Activated T-helper 1 cell treated with Interleukin-2 at 50 U/mL for 16 hours (primary cell): ENCODE measurements around the gene CST8.

Experiments used
- DNase-seq: peaks from one replicate; pipeline ENCODE4 v3.0.0-alpha.2; 2020; ENCODE audit warnings: low read depth

The CST8 gene

DNA sequence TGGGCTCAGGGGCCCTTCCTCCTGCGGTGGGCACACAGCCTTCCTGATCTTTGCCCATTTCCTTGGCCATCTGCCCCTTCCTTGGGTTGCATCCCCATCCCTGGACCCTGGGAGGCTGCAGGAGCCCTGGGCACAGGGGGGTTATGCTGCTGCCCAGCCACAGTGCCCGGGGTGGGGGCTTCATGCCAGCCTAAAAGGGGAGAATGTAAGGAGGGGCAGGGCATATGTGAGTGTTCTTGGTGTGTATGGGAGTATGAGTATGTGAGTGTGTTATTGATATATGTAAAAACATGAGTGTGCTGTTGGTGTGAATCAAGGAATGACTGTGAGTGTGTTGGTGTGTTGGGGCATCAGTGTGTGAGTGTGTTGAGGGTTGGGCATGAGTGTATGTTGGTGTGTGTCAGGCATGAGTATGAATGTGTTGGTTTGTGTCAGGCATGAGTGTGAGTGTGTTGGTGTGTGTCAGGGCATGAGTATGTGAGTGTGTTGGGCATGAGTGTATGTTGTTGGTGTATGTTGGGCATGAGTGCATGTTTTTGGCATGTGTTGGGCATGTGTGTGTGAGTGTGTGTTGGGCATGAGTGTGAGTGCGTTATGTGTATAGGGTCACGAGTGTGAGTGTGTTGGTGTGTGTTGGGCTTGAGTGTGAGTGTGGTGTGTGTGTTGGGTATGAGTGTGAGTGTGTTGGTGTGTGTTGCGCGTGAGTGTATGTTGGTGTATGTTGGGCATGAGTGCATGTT is 14.7 kb upstream of the CST8 start:
- DNase-seq, result no peak

- DNase-seq, result no peak
Observed at GRCh38 chr20:23477223-23477622, 13.7 kb upstream of the CST8 start.

DNA sequence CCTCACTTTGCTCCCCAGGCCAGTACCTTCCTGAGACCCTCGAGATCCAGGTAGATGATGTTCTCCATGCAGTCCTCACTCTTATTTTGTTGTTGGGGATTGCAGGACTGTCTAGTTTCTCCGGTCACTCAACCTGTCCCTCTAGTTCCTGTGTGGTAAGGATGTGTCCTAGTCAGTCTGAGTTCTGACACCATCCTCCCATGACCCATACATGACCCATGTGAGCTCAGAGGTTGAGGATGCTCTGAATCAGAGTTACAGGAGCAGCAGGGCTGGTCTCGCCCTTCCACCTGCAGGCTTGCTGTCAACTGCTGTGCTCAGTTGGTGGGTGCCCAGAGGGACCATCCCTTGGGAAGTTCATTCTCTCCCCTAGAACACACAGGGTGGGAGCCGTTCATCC is 11.9 kb upstream of the CST8 start:
- no peak for DNase-seq

GRCh38 chr20:23482138-23482537 is 8.8 kb upstream of the CST8 start:
- no peak for DNase-seq

- no peak for DNase-seq
Observed at GRCh38 chr20:23484081-23484480, 6.8 kb upstream of the CST8 start.

DNA sequence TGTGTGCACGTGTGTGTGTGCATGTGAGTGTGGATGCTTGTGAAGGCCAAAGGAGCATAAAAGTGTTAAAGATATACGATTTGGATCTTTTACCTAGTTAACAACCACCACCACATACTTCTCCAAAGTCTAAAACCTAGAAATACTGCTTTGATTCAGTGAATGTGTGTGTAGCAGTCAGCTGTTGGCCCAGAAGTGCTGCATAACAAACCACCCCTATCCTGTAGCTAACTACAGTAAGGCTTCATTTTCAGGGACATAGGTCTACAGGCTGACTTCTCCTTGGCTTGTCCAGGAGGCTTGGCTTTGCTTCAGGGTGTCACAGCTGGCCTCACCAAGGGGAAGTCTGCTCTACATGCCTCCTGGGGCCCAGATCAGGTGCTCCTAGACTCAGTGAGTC is 2.4 kb upstream of the CST8 start:
- no peak for DNase-seq

DNA sequence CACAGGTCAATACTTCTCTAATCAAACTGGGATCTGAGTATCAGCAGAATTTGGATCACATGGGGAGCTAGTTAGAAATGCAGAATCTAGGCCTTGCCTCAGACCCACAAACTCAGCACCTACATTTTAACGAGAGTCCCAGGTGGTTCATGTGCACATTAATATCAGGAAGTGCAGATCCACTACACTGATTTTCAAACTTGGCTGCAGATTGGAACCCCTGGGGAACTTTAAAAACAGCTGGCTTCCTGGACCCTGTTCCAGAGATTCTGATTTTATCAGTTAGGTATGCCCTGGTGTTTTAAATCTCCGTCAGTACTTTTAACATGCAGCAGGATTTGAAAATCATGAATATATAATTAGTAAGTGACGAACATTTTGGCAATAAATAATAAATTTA is 1.9 kb upstream of the CST8 start:
- DNase-seq, result no peak

GRCh38 chr20:23492292-23492691 is 1.4 kb downstream of the CST8 start:
- DNase-seq, result no peak

DNA sequence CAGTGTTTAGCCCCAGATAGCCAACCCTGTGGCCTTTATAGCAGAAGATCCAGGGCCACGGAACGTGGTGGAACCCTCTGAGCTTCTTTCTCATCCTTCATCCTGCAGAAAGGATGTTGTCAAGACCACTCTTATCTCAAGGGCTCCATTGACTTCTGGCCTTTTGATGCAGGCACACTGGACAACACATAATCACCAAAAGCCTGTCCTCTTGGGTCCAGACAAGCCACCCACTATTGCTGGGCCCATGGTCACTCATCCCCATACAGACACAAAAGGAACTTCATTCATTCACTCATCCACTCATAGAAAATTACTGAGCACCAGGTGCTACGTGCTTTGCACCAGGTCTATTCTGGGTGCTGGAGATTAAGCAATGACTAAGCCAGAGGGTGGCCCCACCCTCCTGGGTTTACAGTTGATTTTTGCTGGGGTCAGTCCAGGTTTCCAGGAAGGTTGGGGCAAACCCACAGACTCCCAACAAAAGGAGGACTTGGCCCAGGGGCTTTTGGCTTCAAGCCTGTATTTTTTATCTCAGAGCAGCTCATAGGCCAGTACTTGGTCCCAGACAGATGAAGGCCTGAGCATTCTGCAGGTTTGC is 2.4 kb downstream of the CST8 start:
- no peak for DNase-seq

- DNase-seq, result no peak
Observed at GRCh38 chr20:23497536-23497935, 6.6 kb downstream of the CST8 start.

GRCh38 chr20:23501926-23502325 is 11.0 kb downstream of the CST8 start:
- no peak for DNase-seq

- no peak for DNase-seq
Observed at GRCh38 chr20:23503649-23504048, 12.7 kb downstream of the CST8 start.

GRCh38 chr20:23507346-23507745 is 16.4 kb downstream of the CST8 start:
- no peak for DNase-seq

DNA sequence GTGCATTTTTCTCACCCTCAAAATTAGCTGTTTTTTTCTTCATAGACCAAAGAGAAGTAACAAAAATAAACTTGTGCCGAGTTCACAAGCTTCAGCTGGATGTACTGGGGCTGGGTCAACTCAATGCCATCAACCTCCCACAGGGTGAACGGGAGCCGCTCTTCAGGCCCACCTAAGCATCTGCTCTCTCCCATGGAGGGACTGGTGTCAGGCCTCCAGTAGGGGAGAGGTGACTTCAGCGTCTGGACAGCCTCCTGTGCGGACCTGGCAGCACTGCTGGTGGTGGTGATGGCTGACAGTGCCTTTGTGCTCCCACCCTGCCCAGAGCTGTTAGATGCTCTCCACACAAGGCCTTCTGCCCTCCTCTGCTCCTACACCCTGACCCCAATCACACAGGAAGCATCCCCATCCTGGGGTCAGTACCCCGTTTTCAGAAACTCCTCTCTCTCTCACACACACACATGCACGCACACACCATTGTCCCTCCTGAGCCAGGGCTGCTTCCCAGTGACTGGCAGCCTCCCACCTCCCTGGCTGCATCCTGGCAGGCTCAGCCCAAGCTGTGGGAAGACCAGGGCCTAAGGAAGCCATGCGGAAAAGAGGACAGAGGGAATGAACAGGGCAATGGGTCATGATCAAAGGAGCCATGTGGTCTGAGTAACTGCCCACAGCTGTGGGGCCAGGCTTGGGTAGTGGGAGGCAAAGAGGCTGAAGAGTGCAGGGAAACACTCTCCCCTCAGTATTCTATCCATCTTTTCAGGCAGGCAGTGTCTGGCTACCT is 17.7 kb downstream of the CST8 start:
- DNase-seq, result no peak

DNA sequence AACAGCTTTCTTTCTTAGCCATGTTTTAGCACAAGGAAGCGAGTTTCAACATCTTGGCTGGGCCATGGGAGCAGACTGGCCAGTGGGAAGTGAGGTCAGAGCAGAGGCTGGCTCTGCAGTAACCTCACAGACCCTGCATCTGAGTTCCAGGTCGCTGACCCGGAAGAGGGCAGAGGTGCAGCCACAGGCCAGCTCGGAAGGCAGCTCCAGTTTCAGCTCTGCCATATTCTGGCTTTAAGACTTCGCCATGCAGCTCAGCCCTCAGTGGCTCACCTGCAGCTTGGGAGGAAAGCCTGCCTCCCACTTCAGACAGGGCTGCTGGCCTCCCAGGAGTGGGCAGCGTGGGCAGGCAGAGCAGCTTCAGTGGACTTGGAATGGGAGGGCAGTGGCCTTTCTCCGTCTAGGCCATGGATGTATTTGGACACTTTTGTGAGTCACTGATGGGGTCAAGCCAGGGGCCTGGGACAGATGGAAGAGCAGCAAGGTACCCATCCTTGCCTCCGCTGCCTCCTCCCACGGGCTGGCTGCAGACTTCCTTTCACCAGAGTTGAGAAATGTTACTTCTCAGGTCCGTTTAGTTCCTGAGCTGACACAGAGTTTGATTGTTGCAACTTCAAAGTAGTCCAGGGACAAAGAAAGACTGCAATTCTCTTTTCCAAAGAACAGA is 18.5 kb downstream of the CST8 start:
- DNase-seq, result no peak

DNA sequence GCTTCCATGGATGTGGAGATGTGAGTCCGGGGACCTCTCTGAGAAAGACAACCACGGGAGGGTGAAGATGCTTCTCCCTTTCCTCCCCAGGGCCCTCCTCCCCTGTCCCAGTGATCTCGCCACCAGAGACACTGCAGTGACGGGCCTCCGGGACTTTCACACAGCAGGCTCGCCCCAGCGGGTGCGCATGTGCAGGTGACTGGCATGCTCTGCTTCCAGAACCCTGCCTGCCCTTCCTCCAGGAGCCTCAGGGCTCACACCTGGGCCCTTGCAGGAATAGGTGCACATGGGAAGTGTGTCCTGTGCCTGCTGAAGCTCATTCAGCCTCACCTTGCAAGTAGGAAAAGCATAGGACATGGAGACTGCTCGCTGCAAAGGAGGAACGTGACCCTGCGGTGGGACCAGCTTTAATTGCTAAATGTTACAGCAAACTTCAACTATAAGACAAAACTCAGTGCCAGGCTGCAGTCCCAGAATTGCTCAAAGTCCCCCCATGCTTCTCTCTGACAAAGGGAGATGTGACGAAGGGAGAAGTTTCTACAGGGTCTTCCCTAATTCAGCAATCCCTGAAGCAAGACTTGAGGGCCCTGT is 19.2 kb downstream of the CST8 start:
- no peak for DNase-seq

DNA sequence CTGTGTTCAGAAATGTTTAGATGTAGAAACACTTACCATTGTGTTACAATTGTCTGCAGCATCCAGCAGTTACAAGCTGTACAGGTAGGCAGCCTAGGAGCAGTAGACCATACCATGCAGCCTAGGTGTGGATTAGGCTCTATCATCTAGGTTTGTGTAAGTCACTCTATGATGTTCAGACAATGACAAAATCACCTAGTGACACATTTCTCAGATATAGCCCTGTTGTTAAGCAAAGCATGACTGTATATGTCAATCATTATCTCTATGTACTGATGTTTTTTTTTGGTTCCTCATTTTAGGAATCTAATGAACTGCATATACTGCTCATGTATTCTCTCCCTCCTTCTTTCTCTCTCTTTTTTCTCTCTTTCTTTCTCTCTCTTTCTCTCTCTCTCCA is 22.2 kb downstream of the CST8 start:
- no peak for DNase-seq

- DNase-seq, result no peak
Observed at GRCh38 chr20:23514848-23515247, 23.9 kb downstream of the CST8 start.

DNA sequence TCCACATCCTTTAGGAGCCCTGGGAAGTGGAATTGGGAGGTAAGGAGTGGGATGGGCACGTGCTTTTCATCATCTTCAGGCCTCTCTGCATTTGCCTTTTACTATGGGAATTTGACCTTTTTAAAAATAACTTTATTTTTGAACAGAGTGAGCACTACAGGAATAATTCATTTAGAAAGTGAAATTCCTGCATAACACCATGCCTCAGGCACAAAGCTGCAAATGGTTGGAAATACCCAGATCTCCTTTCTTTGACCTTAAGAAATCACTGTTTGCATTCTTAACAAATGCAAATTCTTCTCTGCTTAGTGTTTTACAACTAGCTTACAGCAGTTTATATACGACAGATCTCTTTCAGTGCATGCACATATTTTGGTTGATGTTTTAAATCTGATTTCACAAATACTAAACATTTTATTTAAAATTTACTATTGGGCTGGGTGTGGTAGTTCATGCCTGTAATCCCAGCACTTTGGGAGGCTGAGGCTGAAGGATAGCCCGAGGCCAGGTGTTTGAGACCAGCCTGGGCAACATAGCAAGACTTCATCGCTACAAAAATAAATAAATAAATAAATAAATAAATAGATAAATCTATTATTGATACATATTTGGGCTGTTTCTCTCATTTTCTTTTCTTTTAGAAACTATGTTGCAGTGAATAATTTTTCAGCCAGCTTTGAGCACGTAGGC is 24.5 kb downstream of the CST8 start:
- DNase-seq, result no peak

- DNase-seq, result no peak
Observed at GRCh38 chr20:23517719-23518118, 26.8 kb downstream of the CST8 start.

GRCh38 chr20:23519556-23519955 is 28.6 kb downstream of the CST8 start:
- DNase-seq, result no peak

DNA sequence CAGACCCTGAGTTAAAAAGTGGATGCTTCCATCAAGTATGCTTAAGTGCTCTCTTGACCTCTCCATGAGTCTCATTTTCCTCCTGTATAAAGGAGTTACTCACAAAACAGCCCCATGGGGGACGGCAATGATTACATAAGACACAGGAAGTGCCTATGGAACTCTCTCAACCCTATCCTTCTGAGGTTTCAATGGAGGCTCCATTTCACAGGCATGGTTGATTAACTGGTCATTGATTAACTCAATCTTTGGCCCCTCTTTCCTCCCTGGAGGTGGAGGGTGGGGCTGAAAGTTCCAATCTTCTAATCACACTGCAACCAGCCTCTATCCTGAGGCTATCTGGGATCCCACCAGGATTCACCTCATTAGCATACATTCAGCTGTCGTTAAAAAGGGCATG is 29.3 kb downstream of the CST8 start:
- no peak for DNase-seq
